ENCODE data around the gene MRPL12.

MRPL12 gene

GRCh38 chr17:81683208-81683583 lies 20.0 kb upstream of the MRPL12 start:
- DNase-seq = no peak

GRCh38 chr17:81683584-81684441 lies 19.4 kb upstream of the MRPL12 start, which contains the start of the genes ARL16 and HGS:
ARL16 (minus strand) TSS chr17:81683797; CDS start chr17:81683753, 44 bp downstream.
HGS (plus strand) TSS chr17:81684011; CDS start chr17:81684067, 56 bp downstream.
- DNase-seq = peak; percentile 99

- no peak for DNase-seq
Measured at GRCh38 chr17:81684442-81684911, 18.7 kb upstream of the MRPL12 start.

GRCh38 chr17:81685108-81685507 lies 18.1 kb upstream of the MRPL12 start:
- peak; percentile 79 for DNase-seq

GRCh38 chr17:81686614-81687013 lies 16.6 kb upstream of the MRPL12 start:
- DNase-seq = no peak

GRCh38 chr17:81687770-81688541 lies 15.2 kb upstream of the MRPL12 start:
- no peak for DNase-seq

GRCh38 chr17:81688616-81689015 lies 14.6 kb upstream of the MRPL12 start:
- no peak for DNase-seq

GRCh38 chr17:81690066-81690465 lies 13.1 kb upstream of the MRPL12 start:
- no peak for DNase-seq

GRCh38 chr17:81690549-81690948 lies 12.6 kb upstream of the MRPL12 start:
- DNase-seq = no peak

GRCh38 chr17:81691196-81691595 lies 12.0 kb upstream of the MRPL12 start:
- no peak for DNase-seq

GRCh38 chr17:81691608-81692007 lies 11.6 kb upstream of the MRPL12 start:
- DNase-seq = no peak

- no peak for DNase-seq
Measured at GRCh38 chr17:81693509-81694210, 9.5 kb upstream of the MRPL12 start.

GRCh38 chr17:81694810-81695209 lies 8.4 kb upstream of the MRPL12 start:
- no peak for DNase-seq

- DNase-seq = no peak
Measured at GRCh38 chr17:81695211-81695610, 8.0 kb upstream of the MRPL12 start.

- no peak for DNase-seq
Measured at GRCh38 chr17:81695801-81696200, 7.4 kb upstream of the MRPL12 start.

- DNase-seq = no peak
Measured at GRCh38 chr17:81696218-81696941, 6.8 kb upstream of the MRPL12 start.

- DNase-seq = no peak
Measured at GRCh38 chr17:81697261-81698044, 5.7 kb upstream of the MRPL12 start.

- no peak for DNase-seq
Measured at GRCh38 chr17:81700353-81701287, 2.5 kb upstream of the MRPL12 start.

- no peak for DNase-seq
Measured at GRCh38 chr17:81701288-81702071, 1.7 kb upstream of the MRPL12 start.

Data from fibroblast of skin of right biceps (primary cell).